Activated CD4-positive, alpha-beta T cell treated with anti-CD3 and anti-CD28 coated beads for 36 hours (primary cell): ENCODE results near the gene SCN5A. TPM values are rescaled to one million over a fixed set of nuclear protein-coding genes. Genes with fewer than 3 reads are reported as not detected.

ENCODE experiments used
- ATAC-seq: fragments of 200-7000 bp; cut with Tn5 transposase; one replicate; pipeline ENCODE4 v1.10.0; 2021; ENCODE audit warnings: mild to moderate bottlenecking, moderate library complexity
- CTCF ChIA-PET: fragments of 350-600 bp; sonication (Branson Sonifier 250); formaldehyde crosslinking; loops from one replicate; lab custom pipeline; 2021; ENCODE audit warnings: antibody characterized with exemption; lab: Charles Lee
- POLR2A ChIA-PET: fragments of 350-600 bp; sonication (Branson Sonifier 250); formaldehyde crosslinking; loops from one replicate; lab custom pipeline; 2021; ENCODE audit warnings: antibody characterized with exemption, inconsistent platforms; lab: Charles Lee
- DNase-seq: peaks from one replicate; pipeline ENCODE4 v3.0.0-alpha.2; 2020
- H3K27ac Mint-ChIP-seq: one replicate; pipeline ENCODE4 v1.8.0; 2021; ENCODE audit warnings: mixed read lengths
- H3K27me3 Mint-ChIP-seq: one replicate; pipeline ENCODE4 v1.8.0; 2021; ENCODE audit warnings: mixed read lengths
- H3K36me3 Mint-ChIP-seq: one replicate; pipeline ENCODE4 v1.8.0; 2021; ENCODE audit warnings: low read depth, mixed read lengths
- H3K4me1 Mint-ChIP-seq: one replicate; pipeline ENCODE4 v1.8.0; 2021; ENCODE audit warnings: mixed read lengths
- H3K4me3 Mint-ChIP-seq: one replicate; pipeline ENCODE4 v1.8.0; 2021; ENCODE audit warnings: mild to moderate bottlenecking, moderate library complexity, mixed read lengths
- H3K9me3 Mint-ChIP-seq: one replicate; pipeline ENCODE4 v1.8.0; 2021; ENCODE audit warnings: low read depth, mixed read lengths
- intact Hi-C, 2 experiments: fragments of 100-400 bp; cut with DNase I in 1 of 2; cut with micrococcal nuclease in 1 of 2; formaldehyde crosslinking; loops; one replicate each; pipeline versions ENCODE4 v1.14.2 to v1.15.1; 2022 to 2024; cut with DNase I, micrococcal nuclease
- total RNA-seq, 2 experiments: library from RNA; stranded (reverse); gene quantifications; one replicate each; pipeline ENCODE4 v1.2.3, GENCODE V29; 2021

Gene SCN5A
- total RNA-seq, 2 experiments from 2014 or later = 0.14 to 0.39 TPM

DNA sequence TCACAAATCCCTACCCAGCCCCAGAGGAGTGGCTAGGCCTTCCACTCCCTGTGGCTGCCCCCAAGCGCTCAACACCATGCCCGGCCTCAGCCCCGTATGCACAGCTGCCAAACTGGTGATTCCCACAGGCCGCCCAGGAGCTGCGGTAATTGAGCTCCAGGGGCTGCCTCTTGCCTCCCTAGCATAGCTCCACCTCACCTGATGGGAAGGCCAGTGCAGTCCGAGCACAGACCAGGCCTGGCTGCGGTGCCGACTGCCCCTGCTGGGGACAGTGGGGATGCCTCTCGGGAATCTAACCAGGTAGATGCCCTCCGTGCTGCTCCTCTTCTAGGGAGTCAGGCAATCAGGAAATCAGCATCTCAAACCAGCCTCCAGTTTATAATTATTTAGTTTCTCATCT lies 25.9 kb downstream of the SCN5A start:
- ATAC-seq (no peak), DNase-seq (no peak)
- intact Hi-C loops = no loop called here
- POLR2A ChIA-PET = no interaction called here
- Mint-ChIP-seq H3K36me3 (no peaks in the 10 kb centered on the region), H3K27me3 (no peaks in the 10 kb centered on the region), H3K9me3 (no peaks in the 10 kb centered on the region), H3K27ac (no peak overlapping the region), H3K4me3 (no peak overlapping the region), H3K4me1 (no peaks in the 10 kb centered on the region)
- CTCF ChIA-PET = no interaction called here

DNA sequence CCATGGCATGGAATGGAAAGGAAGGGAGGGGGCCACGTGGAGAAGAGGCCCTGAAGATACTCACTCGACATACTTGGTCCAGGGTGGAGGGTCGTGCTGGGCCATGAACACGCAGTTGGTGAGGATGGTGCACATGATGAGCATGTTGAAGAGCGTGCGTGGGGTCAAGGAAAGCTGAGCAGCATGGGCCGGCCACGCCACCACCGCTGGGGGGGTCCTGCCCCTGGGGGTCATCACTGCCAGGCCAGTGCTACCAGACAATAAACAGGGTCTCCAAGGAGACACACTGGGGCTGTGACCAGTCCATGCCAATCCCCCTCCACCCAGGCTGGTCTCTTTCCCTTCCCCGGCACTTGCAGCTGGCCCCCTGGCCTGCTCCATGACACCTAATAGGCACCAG lies 27.2 kb downstream of the SCN5A start:
- ATAC-seq (no peak), DNase-seq (no peak)
- intact Hi-C loops = no loop called here
- Mint-ChIP-seq H3K27ac (no peak overlapping the region), H3K36me3 (no peaks in the 10 kb centered on the region), H3K9me3 (no peaks in the 10 kb centered on the region), H3K4me1 (no peaks in the 10 kb centered on the region), H3K27me3 (no peaks in the 10 kb centered on the region), H3K4me3 (no peak overlapping the region)
- POLR2A ChIA-PET = no interaction called here
- CTCF ChIA-PET = no interaction called here

DNA sequence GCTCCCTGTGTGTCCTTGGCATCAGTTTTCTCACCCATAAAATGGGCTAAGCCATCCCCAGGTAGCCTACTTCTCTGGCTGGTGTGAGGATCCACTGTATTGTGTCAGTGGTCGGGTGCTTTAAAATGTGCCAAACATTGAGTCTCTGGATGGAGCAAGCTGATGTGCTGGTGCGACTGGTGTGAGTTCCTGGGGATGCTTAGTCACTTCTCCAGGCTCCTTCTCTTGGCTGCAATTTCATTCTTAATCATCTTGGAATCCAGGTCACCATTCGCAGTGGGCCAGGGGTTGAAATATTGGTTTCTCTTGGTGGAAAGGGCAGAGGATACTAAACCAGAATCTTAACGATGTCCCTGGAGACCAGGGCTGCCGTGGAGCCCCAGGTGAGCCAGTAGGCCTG lies 29.3 kb downstream of the SCN5A start:
- intact Hi-C loops = no loop called here
- Mint-ChIP-seq H3K4me1 (no peaks in the 10 kb centered on the region), H3K9me3 (no peaks in the 10 kb centered on the region), H3K4me3 (no peak overlapping the region), H3K27ac (no peak overlapping the region), H3K36me3 (no peaks in the 10 kb centered on the region), H3K27me3 (no peaks in the 10 kb centered on the region)
- ATAC-seq (no peak), DNase-seq (no peak)
- ChIA-PET CTCF (interaction anchor here (1.1 kb wide), 1 partner anchor 99 kb away, joined by 3 read pairs; no protein-coding TSS in a partner anchor), POLR2A (no interaction called here)

DNA sequence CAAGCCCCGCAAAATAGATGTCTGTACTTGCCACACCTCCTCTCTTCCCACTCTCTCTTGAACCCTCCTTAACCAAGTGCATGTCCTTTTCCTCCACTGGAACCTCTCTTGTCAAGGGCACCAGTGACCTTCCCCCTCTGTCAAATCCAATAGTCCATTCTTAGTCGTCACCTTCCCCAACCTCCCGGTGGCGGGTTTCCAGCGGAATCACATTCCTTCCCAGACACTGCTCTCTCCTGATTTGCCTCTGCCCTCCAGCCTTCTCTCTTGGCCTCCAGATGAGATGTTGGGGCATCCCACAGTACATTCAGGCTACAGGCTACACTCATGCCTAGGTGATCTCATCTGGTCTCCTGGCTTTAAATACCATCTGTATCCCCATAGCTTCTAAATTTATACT lies 31.1 kb downstream of the SCN5A start:
- ATAC-seq (no peak), DNase-seq (no peak)
- no peaks in the 10 kb centered on the region for H3K27me3 Mint-ChIP-seq
- H3K36me3 Mint-ChIP-seq = no peaks in the 10 kb centered on the region
- no peaks in the 10 kb centered on the region for H3K9me3 Mint-ChIP-seq
- intact Hi-C loops = no loop called here
- CTCF ChIA-PET = no interaction called here
- POLR2A ChIA-PET = no interaction called here
- no peak overlapping the region for H3K27ac Mint-ChIP-seq
- no peak overlapping the region for H3K4me3 Mint-ChIP-seq
- H3K4me1 Mint-ChIP-seq = no peaks in the 10 kb centered on the region

DNA sequence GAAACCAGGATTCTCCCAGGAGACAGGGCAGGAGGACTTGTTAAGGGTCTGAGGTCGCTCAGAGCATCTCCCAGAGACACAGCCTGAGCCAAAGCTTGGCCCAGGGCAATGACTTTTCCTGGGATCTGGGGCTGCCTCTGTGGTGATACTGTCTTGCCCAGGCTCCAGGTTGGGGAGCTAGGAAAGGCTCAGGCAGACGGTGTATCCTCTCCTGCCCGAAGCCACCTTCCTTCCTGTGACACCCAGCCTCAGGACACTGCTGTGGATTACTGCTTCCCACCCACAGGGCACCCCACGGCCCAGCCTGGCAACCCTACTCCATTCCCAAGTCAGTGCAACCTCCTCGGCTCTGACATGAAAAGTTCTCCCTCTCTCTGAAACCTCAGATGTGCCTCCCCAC lies 31.9 kb downstream of the SCN5A start:
- H3K4me3 Mint-ChIP-seq = no peak overlapping the region
- no peaks in the 10 kb centered on the region for H3K4me1 Mint-ChIP-seq
- H3K27me3 Mint-ChIP-seq = no peaks in the 10 kb centered on the region
- POLR2A ChIA-PET = no interaction called here
- no peak overlapping the region for H3K27ac Mint-ChIP-seq
- intact Hi-C loops = no loop called here
- CTCF ChIA-PET = no interaction called here
- no peaks in the 10 kb centered on the region for H3K9me3 Mint-ChIP-seq
- ATAC-seq = no peak
- DNase-seq = no peak
- H3K36me3 Mint-ChIP-seq = no peaks in the 10 kb centered on the region

DNA sequence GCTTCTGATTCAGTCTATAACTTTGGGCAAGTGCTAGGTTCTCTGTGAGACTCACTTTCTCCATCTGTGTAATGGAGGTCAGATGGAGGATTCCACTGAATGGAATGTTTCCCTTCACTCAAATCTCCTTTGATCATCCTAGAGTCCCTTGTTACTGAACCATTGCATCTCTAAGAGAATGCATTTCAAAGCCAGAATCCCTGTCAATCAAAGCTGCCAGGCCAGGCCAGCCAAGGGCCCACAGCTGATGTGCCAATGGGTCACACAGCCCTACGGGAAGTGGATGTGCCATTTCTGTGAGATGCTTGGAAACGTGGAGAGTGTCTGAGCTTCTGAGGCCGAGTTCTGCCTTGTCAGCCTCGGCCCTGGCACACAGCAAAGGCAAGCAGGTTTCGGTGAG lies 32.4 kb downstream of the SCN5A start:
- Mint-ChIP-seq H3K9me3 (no peaks in the 10 kb centered on the region), H3K36me3 (no peaks in the 10 kb centered on the region), H3K27me3 (no peaks in the 10 kb centered on the region), H3K4me3 (no peak overlapping the region), H3K4me1 (no peaks in the 10 kb centered on the region), H3K27ac (no peak overlapping the region)
- ATAC-seq (no peak), DNase-seq (no peak)
- CTCF ChIA-PET = interaction anchor here (0.7 to 1.3 kb wide), 2 partner anchors 55 to 383 kb away, joined by 3 read pairs; no protein-coding TSS in a partner anchor
- POLR2A ChIA-PET = no interaction called here
- intact Hi-C loops = no loop called here

DNA sequence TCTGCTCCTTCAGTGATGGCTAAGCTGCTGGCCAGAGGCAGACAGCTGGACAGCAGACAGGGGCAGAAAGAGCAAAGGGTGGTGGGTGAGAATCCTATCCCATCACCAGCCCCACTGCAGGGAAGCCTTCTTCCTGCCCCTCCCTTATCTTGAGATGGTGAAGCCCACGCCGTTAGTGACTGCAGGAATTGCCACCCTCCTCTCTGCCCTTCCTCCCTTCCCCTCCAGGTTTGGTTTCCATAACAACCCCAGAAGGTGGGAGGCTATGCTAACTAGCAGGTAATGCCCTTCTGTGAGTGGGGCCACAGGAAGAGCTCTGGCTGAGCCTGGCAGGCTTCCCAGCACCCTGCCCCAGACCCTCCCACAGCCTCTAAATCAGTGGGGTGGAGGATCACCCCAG lies 32.8 kb downstream of the SCN5A start:
- no peak overlapping the region for H3K4me3 Mint-ChIP-seq
- no peaks in the 10 kb centered on the region for H3K27me3 Mint-ChIP-seq
- H3K27ac Mint-ChIP-seq = no peak overlapping the region
- H3K9me3 Mint-ChIP-seq = no peaks in the 10 kb centered on the region
- no peaks in the 10 kb centered on the region for H3K36me3 Mint-ChIP-seq
- POLR2A ChIA-PET = no interaction called here
- CTCF ChIA-PET = interaction anchor here (0.7 to 1.3 kb wide), 3 partner anchors 11 to 383 kb away, joined by 3 read pairs; no protein-coding TSS in a partner anchor
- intact Hi-C loops = no loop called here
- no peak for DNase-seq
- H3K4me1 Mint-ChIP-seq = no peaks in the 10 kb centered on the region
- no peak for ATAC-seq

DNA sequence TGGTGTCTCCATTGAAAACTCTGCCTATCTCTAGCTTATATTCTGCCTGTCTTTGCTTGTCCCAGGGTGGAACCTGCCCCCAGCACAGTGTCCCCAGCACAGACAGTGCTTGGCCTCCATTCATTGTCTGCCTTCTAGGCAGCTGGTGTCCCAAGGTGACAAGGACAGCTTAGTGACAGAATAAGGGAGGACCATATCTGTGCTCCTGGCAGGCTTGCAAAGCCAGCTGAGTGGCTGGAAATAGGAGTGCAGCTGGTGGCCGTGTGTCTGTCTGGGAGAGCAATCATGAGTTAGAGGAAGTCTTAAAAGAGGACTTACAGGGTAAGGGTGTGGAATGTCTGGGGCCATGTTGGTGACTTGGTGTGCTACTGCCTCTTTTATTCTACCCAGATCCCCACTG lies 33.4 kb downstream of the SCN5A start:
- intact Hi-C loops = no loop called here
- no peak for ATAC-seq
- H3K36me3 Mint-ChIP-seq = no peaks in the 10 kb centered on the region
- no peak overlapping the region for H3K4me3 Mint-ChIP-seq
- ChIA-PET CTCF (interaction anchor here (0.6 to 1.3 kb wide), 4 partner anchors 11 to 384 kb away, joined by 3 to 4 read pairs (median 3); no protein-coding TSS in a partner anchor), POLR2A (no interaction called here)
- H3K9me3 Mint-ChIP-seq = no peaks in the 10 kb centered on the region
- no peaks in the 10 kb centered on the region for H3K4me1 Mint-ChIP-seq
- H3K27me3 Mint-ChIP-seq = no peaks in the 10 kb centered on the region
- no peak for DNase-seq
- no peak overlapping the region for H3K27ac Mint-ChIP-seq

DNA sequence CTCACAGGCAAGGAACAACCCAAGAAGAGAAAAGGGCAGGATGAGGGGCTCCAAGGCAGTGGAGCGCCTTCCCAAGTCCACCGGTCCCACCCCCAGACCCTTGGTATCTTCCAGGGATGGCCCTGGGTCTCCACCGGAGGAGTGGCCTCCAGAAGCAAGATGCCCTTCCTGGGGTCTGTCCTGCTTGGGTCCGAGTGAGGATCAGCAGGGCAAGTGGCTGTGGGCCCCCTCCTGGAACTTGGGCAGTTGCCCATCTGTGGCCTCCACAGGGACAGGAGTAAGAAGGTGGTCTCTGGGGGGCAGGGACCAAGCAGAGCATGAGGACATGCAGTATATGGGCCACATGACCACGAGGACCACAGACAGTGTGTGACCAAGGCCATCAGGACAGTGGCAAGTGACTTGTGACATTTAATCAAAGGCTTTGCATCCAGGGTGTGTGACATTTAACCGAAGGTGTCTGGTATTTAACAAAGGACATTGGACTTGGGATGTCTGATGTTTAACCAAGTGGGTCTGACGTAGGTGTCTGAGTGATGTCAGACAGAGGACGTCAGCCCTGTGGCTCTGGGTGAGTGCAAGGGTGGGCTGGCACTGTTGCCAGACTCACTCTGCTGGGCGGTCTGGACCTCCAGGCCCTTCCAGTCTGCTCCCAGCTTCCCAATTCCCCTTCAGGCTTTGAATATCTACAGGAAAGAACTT lies 34.7 kb downstream of the SCN5A start:
- H3K4me1 Mint-ChIP-seq = no peaks in the 10 kb centered on the region
- no peak for ATAC-seq
- no peaks in the 10 kb centered on the region for H3K36me3 Mint-ChIP-seq
- no peak for DNase-seq
- H3K4me3 Mint-ChIP-seq = no peak overlapping the region
- intact Hi-C loops = no loop called here
- no peaks in the 10 kb centered on the region for H3K9me3 Mint-ChIP-seq
- CTCF ChIA-PET = no interaction called here
- POLR2A ChIA-PET = no interaction called here
- H3K27me3 Mint-ChIP-seq = no peaks in the 10 kb centered on the region
- no peak overlapping the region for H3K27ac Mint-ChIP-seq

DNA sequence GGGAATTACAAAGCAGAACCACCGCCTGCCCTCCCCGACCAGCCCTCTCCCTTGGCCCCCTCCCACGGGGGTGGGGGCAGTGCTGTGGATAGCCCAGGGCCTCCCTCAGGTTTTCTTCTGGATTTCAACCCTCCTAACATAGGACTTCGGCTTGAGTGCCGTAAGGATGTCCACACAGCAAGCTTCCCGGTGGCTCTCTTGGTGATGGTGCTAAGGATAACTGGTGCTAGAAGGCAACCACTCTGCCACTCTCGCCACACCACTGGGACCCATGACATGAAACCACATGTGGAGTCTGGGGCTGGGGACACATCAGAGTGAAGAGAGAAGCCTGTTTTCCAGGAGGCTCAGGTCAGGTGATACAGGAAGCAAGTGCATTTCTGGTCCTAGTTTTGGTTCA lies 35.4 kb downstream of the SCN5A start:
- ChIA-PET CTCF (no interaction called here), POLR2A (no interaction called here)
- Mint-ChIP-seq H3K27me3 (no peaks in the 10 kb centered on the region), H3K9me3 (no peaks in the 10 kb centered on the region), H3K4me1 (no peaks in the 10 kb centered on the region), H3K27ac (no peak overlapping the region), H3K36me3 (no peaks in the 10 kb centered on the region), H3K4me3 (no peak overlapping the region)
- DNase-seq (no peak), ATAC-seq (no peak)
- intact Hi-C loops = no loop called here

DNA sequence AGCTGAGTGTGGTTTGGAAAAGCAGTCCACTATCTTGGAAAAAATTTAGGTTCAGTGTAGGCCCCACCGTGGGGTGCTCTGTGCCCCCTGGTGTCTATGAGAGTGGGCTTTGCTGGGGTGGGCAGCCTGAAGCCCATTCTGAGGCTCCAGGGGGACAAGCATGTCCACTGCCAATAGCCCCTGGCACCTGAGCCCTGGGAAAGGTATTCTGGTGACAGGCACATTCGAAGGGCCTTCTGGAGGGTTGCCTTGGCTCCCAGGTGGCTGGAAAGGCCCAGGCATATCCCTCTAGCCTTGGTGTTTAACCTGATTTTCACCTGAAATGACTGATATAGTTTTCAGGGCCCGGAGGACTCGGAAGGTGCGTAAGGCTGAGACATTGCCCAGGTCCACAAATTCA lies 36.1 kb downstream of the SCN5A start:
- ATAC-seq (no peak), DNase-seq (no peak)
- Mint-ChIP-seq H3K4me3 (no peak overlapping the region), H3K4me1 (no peaks in the 10 kb centered on the region), H3K27ac (no peak overlapping the region), H3K9me3 (no peaks in the 10 kb centered on the region), H3K36me3 (no peaks in the 10 kb centered on the region), H3K27me3 (no peaks in the 10 kb centered on the region)
- intact Hi-C loops = no loop called here
- POLR2A ChIA-PET = no interaction called here
- CTCF ChIA-PET = no interaction called here

DNA sequence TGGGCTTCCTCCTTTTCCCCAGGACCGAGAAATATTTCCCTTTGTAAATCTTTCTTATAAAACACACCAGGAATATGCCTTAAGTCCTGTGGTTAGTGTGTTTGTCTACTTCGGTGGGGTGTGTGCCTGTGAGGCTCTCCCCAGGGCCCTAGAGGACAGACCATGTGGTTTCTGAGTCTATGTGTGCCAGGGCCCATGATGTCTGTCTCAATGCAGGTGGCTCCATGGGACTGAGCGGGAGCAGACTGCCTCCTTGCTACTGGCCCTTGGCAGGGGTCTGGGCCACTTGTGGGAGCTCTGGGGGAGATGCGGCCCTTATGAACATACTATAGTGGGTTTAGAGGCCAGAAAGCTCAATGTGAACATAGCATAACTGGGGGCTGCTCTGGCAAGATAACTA lies 37.6 kb downstream of the SCN5A start:
- Mint-ChIP-seq H3K27ac (no peak overlapping the region), H3K9me3 (no peaks in the 10 kb centered on the region), H3K4me1 (no peaks in the 10 kb centered on the region), H3K27me3 (no peaks in the 10 kb centered on the region), H3K36me3 (no peaks in the 10 kb centered on the region), H3K4me3 (no peak overlapping the region)
- no peak for ATAC-seq
- no peak for DNase-seq
- ChIA-PET POLR2A (no interaction called here), CTCF (no interaction called here)
- intact Hi-C loops = no loop called here
